ENCODE measurements around the gene DYNC1I1. TPM values are rescaled to one million over a fixed set of nuclear protein-coding genes. Genes with fewer than 3 reads are reported as not detected.

The DYNC1I1 gene
- total RNA-seq, 2 experiments from 2014 or later, result not detected

- no peak overlapping the region for H3K27ac Mint-ChIP-seq
- peaks cover 8% of the 10 kb centered on the region for H3K27me3 Mint-ChIP-seq
- no peaks in the 10 kb centered on the region for H3K4me1 Mint-ChIP-seq (ENCODE audit: low read depth)
- no peak overlapping the region for H3K4me3 Mint-ChIP-seq
- ChIA-PET POLR2A (no interaction called here), CTCF (no interaction called here)
- TF ChIP-seq CTCF (IDR thresholded peaks at IDR 0.05), result no peak
- H3K36me3 Mint-ChIP-seq (ENCODE audit: low read depth), result no peaks in the 10 kb centered on the region
- H3K9me3 Mint-ChIP-seq, result peaks cover 2% of the 10 kb centered on the region
- DNase-seq (no peak), ATAC-seq (no peak)
- intact Hi-C loops (cut with micrococcal nuclease), result no loop called here
Measured at GRCh38 chr7:95758187-95758586, 14.2 kb upstream of the DYNC1I1 start.

GRCh38 chr7:95766086-95766485 lies 6.3 kb upstream of the DYNC1I1 start:
- Mint-ChIP-seq H3K4me3 (no peak overlapping the region), H3K36me3 (ENCODE audit: low read depth) (no peaks in the 10 kb centered on the region), H3K4me1 (ENCODE audit: low read depth) (no peaks in the 10 kb centered on the region), H3K27ac (no peak overlapping the region), H3K27me3 (peaks cover 7% of the 10 kb centered on the region), H3K9me3 (no peaks in the 10 kb centered on the region)
- DNase-seq, result no peak
- ATAC-seq, result no peak
- intact Hi-C loops (cut with micrococcal nuclease), result no loop called here
- POLR2A ChIA-PET, result no interaction called here
- CTCF ChIA-PET, result no interaction called here
- no peak for TF ChIP-seq CTCF (IDR thresholded peaks at IDR 0.05)

- intact Hi-C loops (cut with micrococcal nuclease), result no loop called here
- ChIA-PET CTCF (interaction anchor here (0.9 kb wide), 1 partner anchor 31 kb away, joined by 3 read pairs; no protein-coding TSS in a partner anchor), POLR2A (no interaction called here)
- ATAC-seq (no peak), DNase-seq (no peak)
- no peak overlapping the region for H3K4me3 Mint-ChIP-seq
- peaks cover 10% of the 10 kb centered on the region for H3K27me3 Mint-ChIP-seq
- TF ChIP-seq CTCF (IDR thresholded peaks at IDR 0.05), result no peak
- no peak overlapping the region for H3K27ac Mint-ChIP-seq
- no peaks in the 10 kb centered on the region for H3K36me3 Mint-ChIP-seq (ENCODE audit: low read depth)
- H3K4me1 Mint-ChIP-seq (ENCODE audit: low read depth), result no peaks in the 10 kb centered on the region
- no peaks in the 10 kb centered on the region for H3K9me3 Mint-ChIP-seq
Measured at GRCh38 chr7:95766657-95767056, 5.7 kb upstream of the DYNC1I1 start.

GRCh38 chr7:95772771-95773581 lies 622 bp downstream of the DYNC1I1 start:
- ATAC-seq (no peak), DNase-seq (no peak)
- intact Hi-C loops (cut with micrococcal nuclease), result no loop called here
- Mint-ChIP-seq H3K4me3 (no peak overlapping the region), H3K27me3 (peaks cover 33% of the 10 kb centered on the region), H3K27ac (no peak overlapping the region), H3K36me3 (ENCODE audit: low read depth) (no peaks in the 10 kb centered on the region), H3K9me3 (no peaks in the 10 kb centered on the region), H3K4me1 (ENCODE audit: low read depth) (peaks cover 3% of the 10 kb centered on the region)
- CTCF ChIA-PET, result no interaction called here
- TF ChIP-seq CTCF (IDR thresholded peaks at IDR 0.05), result no peak
- POLR2A ChIA-PET, result no interaction called here

GRCh38 chr7:95776561-95777185 lies 4.3 kb downstream of the DYNC1I1 start:
- ATAC-seq, result no peak

More at GRCh38 chr7:95776561-95777185, 4.3 kb downstream of the DYNC1I1 start:
- peaks cover 3% of the 10 kb centered on the region for H3K4me1 Mint-ChIP-seq (ENCODE audit: low read depth)
- ChIA-PET POLR2A (no interaction called here), CTCF (interaction anchor here (1.1 kb wide), 1 partner anchor 18 kb away, joined by 4 read pairs; no protein-coding TSS in a partner anchor)
- H3K9me3 Mint-ChIP-seq, result no peaks in the 10 kb centered on the region
- peaks cover 24% of the 10 kb centered on the region for H3K27me3 Mint-ChIP-seq
- DNase-seq, result no peak
- intact Hi-C loops (cut with micrococcal nuclease), result no loop called here
- no peak overlapping the region for H3K27ac Mint-ChIP-seq
- TF ChIP-seq CTCF (IDR thresholded peaks at IDR 0.05), result no peak
- no peaks in the 10 kb centered on the region for H3K36me3 Mint-ChIP-seq (ENCODE audit: low read depth)
- H3K4me3 Mint-ChIP-seq, result no peak overlapping the region
